Measurements from ENCODE around the gene AAK1. TPM values are rescaled to one million over a fixed set of nuclear protein-coding genes. Genes with fewer than 3 reads are reported as not detected.
"Not testable (repeated sequence)": the region's sequence is repeated elsewhere in the genome, so short reads cannot be mapped to it uniquely, and the experiment has no call there.

Gene AAK1
- total and polyA plus RNA-seq, 2 experiments from 2014 or later = 39.0 to 52.4 TPM

- TF ChIP-seq, protein P1, sequence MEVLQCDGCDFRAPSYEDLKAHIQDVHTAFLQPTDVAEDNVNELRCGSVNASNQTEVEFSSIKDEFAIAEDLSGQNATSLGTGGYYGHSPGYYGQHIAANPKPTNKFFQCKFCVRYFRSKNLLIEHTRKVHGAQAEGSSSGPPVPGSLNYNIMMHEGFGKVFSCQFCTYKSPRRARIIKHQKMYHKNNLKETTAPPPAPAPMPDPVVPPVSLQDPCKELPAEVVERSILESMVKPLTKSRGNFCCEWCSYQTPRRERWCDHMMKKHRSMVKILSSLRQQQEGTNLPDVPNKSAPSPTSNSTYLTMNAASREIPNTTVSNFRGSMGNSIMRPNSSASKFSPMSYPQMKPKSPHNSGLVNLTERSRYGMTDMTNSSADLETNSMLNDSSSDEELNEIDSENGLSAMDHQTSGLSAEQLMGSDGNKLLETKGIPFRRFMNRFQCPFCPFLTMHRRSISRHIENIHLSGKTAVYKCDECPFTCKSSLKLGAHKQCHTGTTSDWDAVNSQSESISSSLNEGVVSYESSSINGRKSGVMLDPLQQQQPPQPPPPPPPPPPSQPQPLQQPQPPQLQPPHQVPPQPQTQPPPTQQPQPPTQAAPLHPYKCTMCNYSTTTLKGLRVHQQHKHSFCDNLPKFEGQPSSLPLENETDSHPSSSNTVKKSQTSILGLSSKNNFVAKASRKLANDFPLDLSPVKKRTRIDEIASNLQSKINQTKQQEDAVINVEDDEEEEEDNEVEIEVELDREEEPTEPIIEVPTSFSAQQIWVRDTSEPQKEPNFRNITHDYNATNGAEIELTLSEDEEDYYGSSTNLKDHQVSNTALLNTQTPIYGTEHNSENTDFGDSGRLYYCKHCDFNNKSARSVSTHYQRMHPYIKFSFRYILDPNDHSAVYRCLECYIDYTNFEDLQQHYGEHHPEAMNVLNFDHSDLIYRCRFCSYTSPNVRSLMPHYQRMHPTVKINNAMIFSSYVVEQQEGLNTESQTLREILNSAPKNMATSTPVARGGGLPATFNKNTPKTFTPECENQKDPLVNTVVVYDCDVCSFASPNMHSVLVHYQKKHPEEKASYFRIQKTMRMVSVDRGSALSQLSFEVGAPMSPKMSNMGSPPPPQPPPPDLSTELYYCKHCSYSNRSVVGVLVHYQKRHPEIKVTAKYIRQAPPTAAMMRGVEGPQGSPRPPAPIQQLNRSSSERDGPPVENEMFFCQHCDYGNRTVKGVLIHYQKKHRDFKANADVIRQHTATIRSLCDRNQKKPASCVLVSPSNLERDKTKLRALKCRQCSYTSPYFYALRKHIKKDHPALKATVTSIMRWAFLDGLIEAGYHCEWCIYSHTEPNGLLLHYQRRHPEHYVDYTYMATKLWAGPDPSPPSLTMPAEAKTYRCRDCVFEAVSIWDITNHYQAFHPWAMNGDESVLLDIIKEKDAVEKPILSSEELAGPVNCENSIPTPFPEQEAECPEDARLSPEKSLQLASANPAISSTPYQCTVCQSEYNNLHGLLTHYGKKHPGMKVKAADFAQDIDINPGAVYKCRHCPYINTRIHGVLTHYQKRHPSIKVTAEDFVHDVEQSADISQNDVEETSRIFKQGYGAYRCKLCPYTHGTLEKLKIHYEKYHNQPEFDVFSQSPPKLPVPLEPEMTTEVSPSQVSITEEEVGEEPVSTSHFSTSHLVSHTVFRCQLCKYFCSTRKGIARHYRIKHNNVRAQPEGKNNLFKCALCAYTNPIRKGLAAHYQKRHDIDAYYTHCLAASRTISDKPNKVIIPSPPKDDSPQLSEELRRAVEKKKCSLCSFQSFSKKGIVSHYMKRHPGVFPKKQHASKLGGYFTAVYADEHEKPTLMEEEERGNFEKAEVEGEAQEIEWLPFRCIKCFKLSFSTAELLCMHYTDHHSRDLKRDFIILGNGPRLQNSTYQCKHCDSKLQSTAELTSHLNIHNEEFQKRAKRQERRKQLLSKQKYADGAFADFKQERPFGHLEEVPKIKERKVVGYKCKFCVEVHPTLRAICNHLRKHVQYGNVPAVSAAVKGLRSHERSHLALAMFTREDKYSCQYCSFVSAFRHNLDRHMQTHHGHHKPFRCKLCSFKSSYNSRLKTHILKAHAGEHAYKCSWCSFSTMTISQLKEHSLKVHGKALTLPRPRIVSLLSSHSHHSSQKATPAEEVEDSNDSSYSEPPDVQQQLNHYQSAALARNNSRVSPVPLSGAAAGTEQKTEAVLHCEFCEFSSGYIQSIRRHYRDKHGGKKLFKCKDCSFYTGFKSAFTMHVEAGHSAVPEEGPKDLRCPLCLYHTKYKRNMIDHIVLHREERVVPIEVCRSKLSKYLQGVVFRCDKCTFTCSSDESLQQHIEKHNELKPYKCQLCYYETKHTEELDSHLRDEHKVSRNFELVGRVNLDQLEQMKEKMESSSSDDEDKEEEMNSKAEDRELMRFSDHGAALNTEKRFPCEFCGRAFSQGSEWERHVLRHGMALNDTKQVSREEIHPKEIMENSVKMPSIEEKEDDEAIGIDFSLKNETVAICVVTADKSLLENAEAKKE (CRISPR knock-in tag; IDR thresholded peaks at IDR 0.05) = no peak
- TF ChIP-seq POLR2AphosphoS5 (IDR thresholded peaks at IDR 0.05; ENCODE audit: low read depth) = no peak
- TF ChIP-seq NANOG (IDR thresholded peaks at IDR 0.05; ENCODE audit: borderline replicate concordance) = no peak
- no peak for TF ChIP-seq EZH2 (IDR thresholded peaks at IDR 0.05; ENCODE audit: low read depth, unreplicated experiment)
These were observed 221.3 kb downstream of the AAK1 start (continued) for GRCh38 chr2:69422198-69422597.

DNA sequence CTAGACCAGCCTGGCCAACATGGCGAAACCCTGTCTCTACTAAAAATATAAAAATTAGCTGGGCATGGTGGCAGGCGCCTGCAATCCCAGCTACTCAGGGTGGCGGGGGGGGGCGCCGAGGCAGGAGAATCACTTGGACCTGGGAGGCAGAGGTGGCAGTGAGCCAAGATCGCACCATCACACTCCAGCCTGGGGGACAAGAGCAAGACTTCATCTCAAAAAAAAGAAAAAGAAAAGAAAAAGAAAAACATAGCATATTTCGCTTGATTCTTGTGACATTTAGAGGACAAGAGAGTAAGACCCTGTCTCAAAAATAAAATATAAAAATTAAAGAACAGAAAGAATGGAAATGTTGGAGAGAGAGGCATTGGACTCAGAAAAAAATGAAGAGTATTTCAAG is 224.4 kb downstream of the AAK1 start:
- DNase-seq (ENCODE audit: low spot score); H3K27ac Mint-ChIP-seq; H4K20me1 ChIP-seq (replicated peaks; ENCODE audit: insufficient read depth); H3K4me3 Mint-ChIP-seq; H3K4me1 ChIP-seq (ENCODE audit: insufficient read depth); H3K4me2 ChIP-seq; H3F3A ChIP-seq (replicated peaks; ENCODE audit: low read depth); H3K4me3 ChIP-seq; H3K9me3 Mint-ChIP-seq; H3K27ac ChIP-seq (ENCODE audit: low read depth); H3K27me3 ChIP-seq (ENCODE audit: insufficient read depth); H3K9me2 ChIP-seq (ENCODE audit: insufficient read depth); H3K27me3 Mint-ChIP-seq (ENCODE audit: insufficient read depth, low read depth, poor library complexity); H3K4me1 Mint-ChIP-seq; H3K36me3 ChIP-seq (ENCODE audit: insufficient read depth); H2AFZ ChIP-seq; H3K79me2 ChIP-seq (replicated peaks; ENCODE audit: insufficient read depth); ATAC-seq: not testable (repeated sequence)
- H3K36me3 Mint-ChIP-seq (ENCODE audit: low read depth) = peaks cover 25% of the 10 kb centered on the region; the same call in 2 of the 3 replicates

DNA sequence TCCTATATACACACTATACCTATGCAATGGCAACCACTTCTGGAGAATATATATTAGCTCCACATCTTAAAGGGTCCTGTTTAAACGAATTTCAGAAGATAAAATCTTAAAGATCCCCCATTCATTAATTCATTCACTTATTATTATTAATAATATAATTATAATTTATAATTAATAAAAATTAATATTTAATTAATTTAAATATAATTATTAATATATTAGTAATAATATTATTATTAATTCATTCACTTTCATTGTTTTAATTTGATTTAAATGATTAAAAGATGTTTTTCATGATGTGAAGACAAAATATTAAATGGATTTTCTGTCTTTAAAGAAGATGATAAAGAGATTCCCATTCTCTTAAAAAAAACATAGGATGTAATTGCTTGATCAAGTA is 227.4 kb downstream of the AAK1 start:
- Histone ChIP-seq H3K4me2 (no peak overlapping the region), H3F3A (replicated peaks; ENCODE audit: low read depth) (no peaks in the 10 kb centered on the region), H4K20me1 (replicated peaks; ENCODE audit: insufficient read depth) (no peaks in the 10 kb centered on the region), H2AFZ (no peak overlapping the region), H3K27ac (ENCODE audit: low read depth) (no peak overlapping the region), H3K79me2 (replicated peaks; ENCODE audit: insufficient read depth) (no peaks in the 10 kb centered on the region), H3K36me3 (ENCODE audit: insufficient read depth) (peaks cover 4% of the 10 kb centered on the region; the same call in 1 of the 2 replicates), H3K4me1 (ENCODE audit: insufficient read depth) (no peaks in the 10 kb centered on the region), H3K4me3 (no peak overlapping the region), H3K9me2 (ENCODE audit: insufficient read depth) (no peaks in the 10 kb centered on the region), H3K27me3 (ENCODE audit: insufficient read depth) (no peaks in the 10 kb centered on the region)
- Mint-ChIP-seq H3K4me1 (no peaks in the 10 kb centered on the region), H3K9me3 (no peaks in the 10 kb centered on the region), H3K4me3 (no peak overlapping the region), H3K36me3 (ENCODE audit: low read depth) (peaks cover 19% of the 10 kb centered on the region; the same call in 2 of the 3 replicates), H3K27ac (no peak overlapping the region), H3K27me3 (ENCODE audit: insufficient read depth, low read depth, poor library complexity) (no peaks in the 10 kb centered on the region)
- no peak for ATAC-seq
- DNase-seq (ENCODE audit: low spot score) = no peak
- TF ChIP-seq, protein P2, sequence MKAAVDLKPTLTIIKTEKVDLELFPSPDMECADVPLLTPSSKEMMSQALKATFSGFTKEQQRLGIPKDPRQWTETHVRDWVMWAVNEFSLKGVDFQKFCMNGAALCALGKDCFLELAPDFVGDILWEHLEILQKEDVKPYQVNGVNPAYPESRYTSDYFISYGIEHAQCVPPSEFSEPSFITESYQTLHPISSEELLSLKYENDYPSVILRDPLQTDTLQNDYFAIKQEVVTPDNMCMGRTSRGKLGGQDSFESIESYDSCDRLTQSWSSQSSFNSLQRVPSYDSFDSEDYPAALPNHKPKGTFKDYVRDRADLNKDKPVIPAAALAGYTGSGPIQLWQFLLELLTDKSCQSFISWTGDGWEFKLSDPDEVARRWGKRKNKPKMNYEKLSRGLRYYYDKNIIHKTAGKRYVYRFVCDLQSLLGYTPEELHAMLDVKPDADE (IDR thresholded peaks at IDR 0.05) = no peak
- TF ChIP-seq NANOG (IDR thresholded peaks at IDR 0.05; ENCODE audit: borderline replicate concordance) (no peak), JUNB (IDR thresholded peaks at IDR 0.05; ENCODE audit: unreplicated experiment) (no peak), STAT1 (IDR thresholded peaks at IDR 0.05; ENCODE audit: unreplicated experiment) (no peak)
- TF ChIP-seq, protein P3, sequence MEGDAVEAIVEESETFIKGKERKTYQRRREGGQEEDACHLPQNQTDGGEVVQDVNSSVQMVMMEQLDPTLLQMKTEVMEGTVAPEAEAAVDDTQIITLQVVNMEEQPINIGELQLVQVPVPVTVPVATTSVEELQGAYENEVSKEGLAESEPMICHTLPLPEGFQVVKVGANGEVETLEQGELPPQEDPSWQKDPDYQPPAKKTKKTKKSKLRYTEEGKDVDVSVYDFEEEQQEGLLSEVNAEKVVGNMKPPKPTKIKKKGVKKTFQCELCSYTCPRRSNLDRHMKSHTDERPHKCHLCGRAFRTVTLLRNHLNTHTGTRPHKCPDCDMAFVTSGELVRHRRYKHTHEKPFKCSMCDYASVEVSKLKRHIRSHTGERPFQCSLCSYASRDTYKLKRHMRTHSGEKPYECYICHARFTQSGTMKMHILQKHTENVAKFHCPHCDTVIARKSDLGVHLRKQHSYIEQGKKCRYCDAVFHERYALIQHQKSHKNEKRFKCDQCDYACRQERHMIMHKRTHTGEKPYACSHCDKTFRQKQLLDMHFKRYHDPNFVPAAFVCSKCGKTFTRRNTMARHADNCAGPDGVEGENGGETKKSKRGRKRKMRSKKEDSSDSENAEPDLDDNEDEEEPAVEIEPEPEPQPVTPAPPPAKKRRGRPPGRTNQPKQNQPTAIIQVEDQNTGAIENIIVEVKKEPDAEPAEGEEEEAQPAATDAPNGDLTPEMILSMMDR (conservative IDR thresholded peaks at IDR 0.05; ENCODE audit: low read depth in 2 of 2) = no peak

All from GM23338 (cell line).